ENCODE results near the gene KMT2E.

GRCh38 chr7:104984585-104985258, 29.3 kb upstream of the KMT2E start:
- TF ChIP-seq CTCF (conservative IDR thresholded peaks at IDR 0.05; ENCODE audit: low read depth, low read length) (no peak), EZH2 (IDR thresholded peaks at IDR 0.05; ENCODE audit: borderline replicate concordance, low read depth, low read length, poor library complexity, severe bottlenecking) (no peak)
